ENCODE data around the gene JDP2.

The JDP2 gene

GRCh38 chr14:75489480-75489837, 61.6 kb downstream of the JDP2 start:
- H3K27ac Mint-ChIP-seq: no peak overlapping the region
- ATAC-seq: no peak
- peaks cover 58% of the 10 kb centered on the region for H3K4me1 Mint-ChIP-seq

DNA sequence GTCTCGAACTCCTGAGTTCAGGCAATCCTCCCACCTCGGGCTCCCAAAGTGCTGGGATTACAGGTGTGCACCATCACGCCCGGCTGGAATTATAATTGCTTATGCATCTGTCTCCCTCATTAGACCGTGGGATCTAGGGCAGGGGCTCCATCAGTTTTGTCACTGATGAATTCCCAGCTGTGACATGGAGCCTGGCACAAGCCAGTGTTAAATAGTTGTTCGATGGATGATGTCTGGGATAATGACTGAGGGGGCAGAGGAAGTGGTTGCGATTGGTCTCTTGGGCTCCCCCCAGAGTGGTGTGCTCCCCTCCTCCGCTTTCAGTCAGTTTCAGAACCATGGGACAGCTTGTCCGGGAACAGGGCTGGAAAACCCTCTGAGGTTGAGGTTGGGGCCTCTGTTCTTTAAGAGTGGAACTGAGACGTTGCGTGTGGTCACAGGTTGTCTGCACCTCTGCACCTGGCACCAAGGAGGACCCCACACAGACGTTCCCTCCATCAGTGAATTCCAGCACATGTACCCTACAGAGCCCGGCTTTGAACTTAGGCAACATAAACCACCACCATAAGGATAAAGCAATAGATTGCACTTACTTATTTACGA, 63.7 kb downstream of the JDP2 start:
- DNase-seq (no peak), ATAC-seq (no peak)
- Mint-ChIP-seq H3K9me3 (no peaks in the 10 kb centered on the region), H3K27me3 (peaks cover 3% of the 10 kb centered on the region), H3K4me3 (no peak overlapping the region), H3K27ac (no peak overlapping the region), H3K4me1 (peaks cover 73% of the 10 kb centered on the region), H3K36me3 (ENCODE audit: low read depth) (no peaks in the 10 kb centered on the region)

More at GRCh38 chr14:75489480-75489837, 61.6 kb downstream of the JDP2 start:
- H3K9me3 Mint-ChIP-seq: no peaks in the 10 kb centered on the region
- peaks cover 6% of the 10 kb centered on the region for H3K27me3 Mint-ChIP-seq
- no peak for DNase-seq
- H3K36me3 Mint-ChIP-seq (ENCODE audit: low read depth): no peaks in the 10 kb centered on the region
- no peak overlapping the region for H3K4me3 Mint-ChIP-seq

- Mint-ChIP-seq H3K9me3 (no peaks in the 10 kb centered on the region), H3K4me3 (no peak overlapping the region), H3K4me1 (peaks cover 78% of the 10 kb centered on the region), H3K36me3 (ENCODE audit: low read depth) (no peaks in the 10 kb centered on the region), H3K27ac (peak overlapping the region; percentile 46), H3K27me3 (no peaks in the 10 kb centered on the region)
- ATAC-seq (no peak), DNase-seq (no peak)
These were observed 65.2 kb downstream of the JDP2 start for GRCh38 chr14:75492832-75493591.

GRCh38 chr14:75493592-75494087, 65.8 kb downstream of the JDP2 start:
- peak; percentile 17 for ATAC-seq
- no peak for DNase-seq
- H3K27ac Mint-ChIP-seq: peak overlapping the region; percentile 46

GRCh38 chr14:75494896-75495295, 67.1 kb downstream of the JDP2 start:
- DNase-seq (no peak), ATAC-seq (no peak)
- Mint-ChIP-seq H3K27me3 (no peaks in the 10 kb centered on the region), H3K4me1 (peaks cover 77% of the 10 kb centered on the region), H3K27ac (peak overlapping the region; percentile 42), H3K36me3 (ENCODE audit: low read depth) (no peaks in the 10 kb centered on the region), H3K4me3 (no peak overlapping the region), H3K9me3 (no peaks in the 10 kb centered on the region)

More at GRCh38 chr14:75493592-75494087, 65.8 kb downstream of the JDP2 start:
- no peaks in the 10 kb centered on the region for H3K9me3 Mint-ChIP-seq
- H3K4me1 Mint-ChIP-seq: peaks cover 77% of the 10 kb centered on the region
- no peaks in the 10 kb centered on the region for H3K36me3 Mint-ChIP-seq (ENCODE audit: low read depth)
- H3K4me3 Mint-ChIP-seq: no peak overlapping the region
- H3K27me3 Mint-ChIP-seq: no peaks in the 10 kb centered on the region

GRCh38 chr14:75495399-75495798, 67.6 kb downstream of the JDP2 start:
- DNase-seq (no peak), ATAC-seq (no peak)
- H3K9me3 Mint-ChIP-seq: no peaks in the 10 kb centered on the region
- H3K4me3 Mint-ChIP-seq: no peak overlapping the region
- no peak overlapping the region for H3K27ac Mint-ChIP-seq
- peaks cover 77% of the 10 kb centered on the region for H3K4me1 Mint-ChIP-seq
- H3K27me3 Mint-ChIP-seq: no peaks in the 10 kb centered on the region
- H3K36me3 Mint-ChIP-seq (ENCODE audit: low read depth): no peaks in the 10 kb centered on the region

DNA sequence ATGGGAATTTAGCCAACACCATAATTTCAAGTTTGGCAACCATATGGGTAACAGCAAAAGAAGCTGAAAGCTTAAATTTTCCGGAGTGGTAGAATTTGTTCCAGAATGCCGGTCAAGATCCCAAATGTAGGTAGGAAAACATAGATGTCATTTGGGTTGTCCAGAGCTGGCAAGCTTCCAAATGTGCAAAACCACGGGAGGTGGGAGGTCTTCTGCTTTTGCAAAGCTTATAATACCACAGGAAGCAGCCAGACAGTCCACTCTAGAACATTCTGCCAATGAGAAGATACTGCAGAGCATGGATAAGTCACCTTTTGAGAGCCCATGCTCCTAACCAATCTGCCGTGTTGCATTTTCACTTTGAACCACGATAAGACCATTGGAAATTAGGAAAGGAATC, 68.1 kb downstream of the JDP2 start:
- H3K27ac Mint-ChIP-seq: no peak overlapping the region
- H3K36me3 Mint-ChIP-seq (ENCODE audit: low read depth): no peaks in the 10 kb centered on the region
- H3K27me3 Mint-ChIP-seq: no peaks in the 10 kb centered on the region
- DNase-seq: no peak
- H3K9me3 Mint-ChIP-seq: no peaks in the 10 kb centered on the region
- H3K4me3 Mint-ChIP-seq: no peak overlapping the region
- no peak for ATAC-seq
- peaks cover 77% of the 10 kb centered on the region for H3K4me1 Mint-ChIP-seq

DNA sequence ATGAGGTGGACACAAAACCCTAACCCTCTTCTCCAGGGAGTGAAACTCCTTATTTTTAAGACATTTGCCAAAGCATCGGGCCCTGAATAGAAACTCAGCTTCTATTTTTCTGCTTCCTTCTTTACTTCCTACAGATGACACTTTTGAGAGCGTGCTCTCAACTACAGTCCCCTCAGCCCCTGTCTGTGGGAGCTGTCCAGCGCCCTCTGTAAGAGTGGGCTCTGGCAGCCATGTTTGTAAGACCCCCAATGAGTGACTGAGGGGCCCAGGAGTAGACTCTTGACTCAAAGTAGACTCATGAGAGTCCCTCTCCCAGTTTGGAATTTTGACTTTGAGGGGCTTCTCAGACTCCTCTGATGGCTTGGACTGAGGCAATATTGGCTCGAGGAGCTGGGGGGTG, 68.9 kb downstream of the JDP2 start:
- H3K27me3 Mint-ChIP-seq: no peaks in the 10 kb centered on the region
- DNase-seq (no peak), ATAC-seq (no peak)
- no peak overlapping the region for H3K4me3 Mint-ChIP-seq
- H3K27ac Mint-ChIP-seq: peak overlapping the region; percentile 72
- H3K36me3 Mint-ChIP-seq (ENCODE audit: low read depth): no peaks in the 10 kb centered on the region
- H3K4me1 Mint-ChIP-seq: peaks cover 75% of the 10 kb centered on the region
- H3K9me3 Mint-ChIP-seq: no peaks in the 10 kb centered on the region

GRCh38 chr14:75497191-75497590, 69.4 kb downstream of the JDP2 start:
- H3K27ac Mint-ChIP-seq: peak overlapping the region; percentile 72
- no peaks in the 10 kb centered on the region for H3K9me3 Mint-ChIP-seq
- peak; percentile 90 for ATAC-seq
- peaks cover 71% of the 10 kb centered on the region for H3K4me1 Mint-ChIP-seq
- peak; percentile 57 for DNase-seq
- H3K27me3 Mint-ChIP-seq: no peaks in the 10 kb centered on the region
- H3K4me3 Mint-ChIP-seq: peak overlapping the region; percentile 48
- H3K36me3 Mint-ChIP-seq (ENCODE audit: low read depth): no peaks in the 10 kb centered on the region

DNA sequence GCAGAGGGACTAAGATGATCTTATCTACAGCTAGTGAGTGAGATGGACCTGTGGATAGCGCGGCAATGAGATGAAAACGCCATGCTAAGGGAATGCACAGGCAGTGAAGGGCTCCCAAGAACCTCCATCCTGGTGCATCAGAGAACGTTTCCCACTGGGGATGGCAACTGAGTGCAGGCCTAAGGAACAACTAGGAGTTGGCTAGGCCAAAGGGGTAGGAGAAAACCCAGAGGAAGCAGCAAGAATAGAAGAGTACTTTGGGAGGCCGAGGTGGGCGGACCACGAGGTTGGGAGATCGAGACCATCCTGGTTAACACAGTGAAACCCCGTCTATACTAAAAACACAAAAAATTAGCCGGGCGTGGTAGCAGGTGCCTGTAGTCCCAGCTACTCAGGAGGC, 69.9 kb downstream of the JDP2 start:
- peak overlapping the region; percentile 48 for H3K4me3 Mint-ChIP-seq
- ATAC-seq: peak; percentile 6

GRCh38 chr14:75499084-75499875, 71.5 kb downstream of the JDP2 start:
- no peak overlapping the region for H3K4me3 Mint-ChIP-seq
- no peaks in the 10 kb centered on the region for H3K27me3 Mint-ChIP-seq
- peak overlapping the region; percentile 24 for H3K27ac Mint-ChIP-seq
- no peaks in the 10 kb centered on the region for H3K9me3 Mint-ChIP-seq
- H3K4me1 Mint-ChIP-seq: peaks cover 51% of the 10 kb centered on the region
- ATAC-seq (peak; percentile 71), DNase-seq (no peak)
- H3K36me3 Mint-ChIP-seq (ENCODE audit: low read depth): no peaks in the 10 kb centered on the region

More for the DNA sequence above, 69.9 kb downstream of the JDP2 start:
- no peak for DNase-seq
- H3K27ac Mint-ChIP-seq: peak overlapping the region; percentile 72
- H3K27me3 Mint-ChIP-seq: no peaks in the 10 kb centered on the region
- H3K4me1 Mint-ChIP-seq: peaks cover 65% of the 10 kb centered on the region
- no peaks in the 10 kb centered on the region for H3K36me3 Mint-ChIP-seq (ENCODE audit: low read depth)
- no peaks in the 10 kb centered on the region for H3K9me3 Mint-ChIP-seq

- no peak for ATAC-seq
- no peaks in the 10 kb centered on the region for H3K27me3 Mint-ChIP-seq
- no peak for DNase-seq
- peaks cover 33% of the 10 kb centered on the region for H3K4me1 Mint-ChIP-seq
- H3K27ac Mint-ChIP-seq: no peak overlapping the region
- H3K36me3 Mint-ChIP-seq (ENCODE audit: low read depth): no peaks in the 10 kb centered on the region
- H3K4me3 Mint-ChIP-seq: no peak overlapping the region
- H3K9me3 Mint-ChIP-seq: peaks cover 6% of the 10 kb centered on the region
These were observed 73.3 kb downstream of the JDP2 start for GRCh38 chr14:75501080-75501479.

- Mint-ChIP-seq H3K27ac (no peak overlapping the region), H3K4me3 (no peak overlapping the region), H3K9me3 (peaks cover 20% of the 10 kb centered on the region), H3K4me1 (peaks cover 15% of the 10 kb centered on the region), H3K27me3 (no peaks in the 10 kb centered on the region), H3K36me3 (ENCODE audit: low read depth) (peaks cover 3% of the 10 kb centered on the region)
- ATAC-seq: no peak
- no peak for DNase-seq
These were observed 76.6 kb downstream of the JDP2 start for GRCh38 chr14:75504411-75504810.

- ATAC-seq: no peak
These were observed 79.1 kb downstream of the JDP2 start for GRCh38 chr14:75506930-75507329.

More at GRCh38 chr14:75506930-75507329, 79.1 kb downstream of the JDP2 start:
- Mint-ChIP-seq H3K27ac (no peak overlapping the region), H3K36me3 (ENCODE audit: low read depth) (peaks cover 6% of the 10 kb centered on the region), H3K4me1 (peaks cover 27% of the 10 kb centered on the region), H3K9me3 (peaks cover 44% of the 10 kb centered on the region), H3K27me3 (no peaks in the 10 kb centered on the region), H3K4me3 (no peak overlapping the region)
- DNase-seq: no peak
